Brain microvascular endothelial cell (primary cell): Measurements from ENCODE around the gene LRIG3.

Experiments used
- DNase-seq: peaks from one replicate; pipeline ENCODE4 v3.0.0-alpha.2; 2020
- H3K27ac ChIP-seq: fragments of 250-450 bp; sonication (Bioruptor Pico); 2 replicates; pipeline ENCODE4 v1.5.1; 2020; ENCODE audit warnings: mild to moderate bottlenecking, moderate library complexity
- H3K27me3 ChIP-seq: fragments of 250-450 bp; sonication (Bioruptor Pico); replicated peaks from 2 replicates; pipeline ENCODE4 v1.5.1; 2020; ENCODE audit warnings: mild to moderate bottlenecking
- H3K36me3 ChIP-seq: fragments of 250-450 bp; sonication (Bioruptor Pico); replicated peaks from 2 replicates; pipeline ENCODE4 v1.5.1; 2020; ENCODE audit warnings: mild to moderate bottlenecking
- H3K4me3 ChIP-seq: 2 replicates; pipeline ENCODE4 v1.5.1; 2011; ENCODE audit warnings: low read depth, mild to moderate bottlenecking, control low read depth, low read length, moderate library complexity
- in situ Hi-C: cut with HindIII; loops from 2 replicates; pipeline ENCODE4 v1.10.0; 2017; ENCODE audit warnings: low sequenced_read_pairs, low pct_ligation_motif_present
- TF ChIP-seq, protein P1 (sequence below): IDR thresholded peaks from 2 replicates; pipeline ENCODE4 v1.5.1; 2011; ENCODE audit warnings: low read depth, mild to moderate bottlenecking, moderate library complexity, low read length, control low read depth, inconsistent platforms; ENCODE audit errors: missing control alignments

Gene LRIG3

DNA sequence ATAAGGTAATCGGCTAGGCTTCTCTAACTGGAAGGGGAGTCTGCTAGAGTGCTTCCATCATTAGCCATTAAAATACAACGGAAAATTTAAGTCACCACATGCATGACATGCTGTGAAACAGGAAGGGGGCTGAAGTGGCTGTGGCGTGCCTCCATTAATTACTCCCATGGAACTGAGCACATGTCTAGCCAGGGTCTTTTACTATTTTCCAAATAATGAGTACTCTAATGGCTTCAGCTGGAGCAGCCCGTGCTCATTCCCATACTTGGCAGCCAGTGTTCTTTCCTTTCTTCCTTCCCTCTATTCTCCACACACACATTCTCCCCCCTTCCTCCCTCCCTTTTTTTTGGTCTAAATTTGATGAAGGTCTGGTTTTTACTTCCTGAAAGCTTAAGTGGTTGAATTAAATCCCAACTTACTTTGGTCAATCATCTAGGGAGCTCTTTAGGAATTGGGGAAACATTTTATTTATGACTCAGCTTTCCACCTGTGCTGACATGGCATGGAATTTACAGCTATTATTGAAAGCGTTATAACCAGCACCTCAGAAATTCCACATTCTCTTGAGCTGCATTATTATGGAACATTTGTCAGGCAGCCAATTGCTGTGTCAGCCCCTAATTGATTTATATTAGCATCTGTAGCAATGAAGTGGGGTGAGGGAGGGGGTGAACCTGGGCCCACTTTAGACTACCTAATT lies 72.3 kb downstream of the LRIG3 start:
- H3K4me3 ChIP-seq, result no peak overlapping the region
- no peaks in the 10 kb centered on the region for H3K36me3 ChIP-seq
- in situ Hi-C loops, result no loop called here
- no peaks in the 10 kb centered on the region for H3K27me3 ChIP-seq
- H3K27ac ChIP-seq, result no peak overlapping the region
- no peak for DNase-seq
- TF ChIP-seq, protein P1, sequence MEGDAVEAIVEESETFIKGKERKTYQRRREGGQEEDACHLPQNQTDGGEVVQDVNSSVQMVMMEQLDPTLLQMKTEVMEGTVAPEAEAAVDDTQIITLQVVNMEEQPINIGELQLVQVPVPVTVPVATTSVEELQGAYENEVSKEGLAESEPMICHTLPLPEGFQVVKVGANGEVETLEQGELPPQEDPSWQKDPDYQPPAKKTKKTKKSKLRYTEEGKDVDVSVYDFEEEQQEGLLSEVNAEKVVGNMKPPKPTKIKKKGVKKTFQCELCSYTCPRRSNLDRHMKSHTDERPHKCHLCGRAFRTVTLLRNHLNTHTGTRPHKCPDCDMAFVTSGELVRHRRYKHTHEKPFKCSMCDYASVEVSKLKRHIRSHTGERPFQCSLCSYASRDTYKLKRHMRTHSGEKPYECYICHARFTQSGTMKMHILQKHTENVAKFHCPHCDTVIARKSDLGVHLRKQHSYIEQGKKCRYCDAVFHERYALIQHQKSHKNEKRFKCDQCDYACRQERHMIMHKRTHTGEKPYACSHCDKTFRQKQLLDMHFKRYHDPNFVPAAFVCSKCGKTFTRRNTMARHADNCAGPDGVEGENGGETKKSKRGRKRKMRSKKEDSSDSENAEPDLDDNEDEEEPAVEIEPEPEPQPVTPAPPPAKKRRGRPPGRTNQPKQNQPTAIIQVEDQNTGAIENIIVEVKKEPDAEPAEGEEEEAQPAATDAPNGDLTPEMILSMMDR, result no peak

DNA sequence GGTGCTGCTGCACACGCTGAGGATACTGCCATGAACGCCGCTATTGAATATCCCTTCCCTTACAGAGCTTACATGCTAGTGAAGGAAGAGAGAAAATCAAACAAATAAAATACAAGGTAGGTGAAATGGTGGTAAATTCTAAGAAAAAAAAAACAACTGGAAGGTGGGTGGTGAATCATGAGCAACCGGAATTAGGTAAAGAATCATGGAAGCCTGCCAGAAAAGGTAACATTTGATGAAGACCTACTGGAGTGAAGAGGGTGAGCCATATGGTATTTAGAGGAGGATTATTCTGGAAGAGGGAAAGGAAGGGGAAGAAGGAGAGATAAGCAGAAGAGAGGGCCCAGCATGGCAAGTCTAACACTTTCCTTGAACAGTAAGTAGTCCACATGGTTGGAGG lies 76.1 kb downstream of the LRIG3 start:
- no peak overlapping the region for H3K27ac ChIP-seq
- DNase-seq, result no peak
- no peaks in the 10 kb centered on the region for H3K36me3 ChIP-seq
- H3K27me3 ChIP-seq, result no peaks in the 10 kb centered on the region
- TF ChIP-seq, protein P1, result no peak
- H3K4me3 ChIP-seq, result no peak overlapping the region
- in situ Hi-C loops, result no loop called here

DNA sequence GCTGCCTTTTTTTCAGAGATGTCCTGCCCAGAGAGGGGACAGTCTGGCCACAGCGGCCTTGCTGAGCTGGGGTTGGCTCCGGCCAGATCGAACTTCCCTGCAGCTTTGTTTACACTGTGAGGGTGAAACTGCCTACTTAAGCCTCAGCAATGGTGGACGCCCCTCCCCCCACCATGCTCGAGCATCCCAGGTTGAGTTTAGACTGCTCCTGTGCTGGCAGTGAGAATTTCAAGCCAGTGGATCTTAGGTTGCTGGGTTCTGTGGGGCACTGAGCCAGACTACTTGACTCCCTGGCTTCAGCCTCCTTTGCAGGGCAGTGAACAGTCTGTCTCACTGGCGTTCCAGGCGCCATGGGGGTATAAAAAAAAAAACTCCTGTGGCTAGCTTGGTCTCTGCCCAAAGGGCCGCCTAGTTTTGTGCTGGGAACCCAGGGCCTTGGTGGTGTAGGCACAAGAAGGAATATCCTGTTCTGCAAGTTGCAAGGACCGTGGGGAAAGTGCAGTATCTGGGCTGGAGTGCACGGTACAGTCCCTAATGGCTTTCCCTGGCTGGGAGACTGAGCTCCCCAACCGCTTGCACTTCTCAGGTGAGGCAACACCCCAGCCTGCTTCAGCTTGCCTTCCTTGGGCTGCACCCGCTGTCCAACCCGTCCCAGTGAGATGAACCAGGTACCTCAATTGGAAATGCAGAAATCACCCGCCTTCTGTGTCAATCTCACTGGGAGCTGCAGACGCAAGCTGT lies 79.1 kb downstream of the LRIG3 start:
- in situ Hi-C loops, result no loop called here
- Histone ChIP-seq H3K36me3 (no peaks in the 10 kb centered on the region), H3K27me3 (no peaks in the 10 kb centered on the region), H3K27ac (no peak overlapping the region), H3K4me3 (no peak overlapping the region)
- TF ChIP-seq, protein P1, result no peak
- no peak for DNase-seq

DNA sequence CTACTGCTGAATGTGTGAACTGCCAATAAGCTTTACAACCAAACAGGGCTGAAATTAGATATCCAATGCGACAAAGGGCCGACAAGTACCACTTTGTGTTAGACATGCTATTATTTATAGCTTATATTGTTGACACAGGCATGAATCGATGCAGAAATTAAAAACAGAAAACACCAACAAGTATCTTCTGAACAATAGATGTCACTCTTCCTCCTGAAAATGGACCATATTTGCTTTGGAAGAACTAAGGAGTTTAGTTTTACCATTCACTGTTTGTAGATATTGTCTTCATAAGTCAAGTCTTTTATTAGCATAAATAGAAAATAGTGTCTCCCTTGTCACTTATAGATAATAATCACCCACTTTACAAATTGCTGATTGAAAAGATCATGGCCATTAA lies 86.5 kb downstream of the LRIG3 start:
- in situ Hi-C loops, result no loop called here
- H3K27me3 ChIP-seq, result no peaks in the 10 kb centered on the region
- TF ChIP-seq, protein P1, result no peak
- no peak for DNase-seq
- H3K36me3 ChIP-seq, result no peaks in the 10 kb centered on the region
- H3K27ac ChIP-seq, result no peak overlapping the region
- H3K4me3 ChIP-seq, result no peak overlapping the region

DNA sequence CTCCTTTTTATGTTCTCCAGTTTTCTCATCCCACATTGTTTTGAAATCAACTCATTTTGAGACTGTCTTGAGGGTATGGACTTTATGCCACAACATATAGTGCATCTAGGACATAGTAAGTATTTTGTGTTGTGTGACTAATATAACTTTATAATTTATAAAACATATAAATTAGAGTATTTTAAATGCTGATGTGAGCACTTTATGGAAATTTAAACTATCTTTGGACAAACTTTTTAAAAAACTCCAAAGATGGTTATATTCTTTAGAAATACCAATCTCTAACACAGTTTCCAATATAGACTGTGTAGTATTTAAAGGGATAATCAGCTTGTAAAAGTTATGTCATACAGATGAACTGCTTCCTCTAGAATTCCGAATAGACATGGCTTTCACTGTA lies 87.4 kb downstream of the LRIG3 start:
- no peak for DNase-seq
- Histone ChIP-seq H3K27ac (no peak overlapping the region), H3K4me3 (no peak overlapping the region), H3K27me3 (no peaks in the 10 kb centered on the region), H3K36me3 (no peaks in the 10 kb centered on the region)
- TF ChIP-seq, protein P1, result no peak
- in situ Hi-C loops, result no loop called here
